Fibroblast of lung (primary cell): Measurements from ENCODE around the gene STMN3.

Experiments
- CTCF ChIP-seq, 2 donors: IDR thresholded peaks in 1 of 2; conservative IDR thresholded peaks in 1 of 2; 1 replicate in 1 of 2; 2 replicates in 1 of 2; pipeline ENCODE4 v1.5.1; 2011 to 2012; ENCODE audit warnings: low read length in 2 of 2, control low read depth in 1 of 2, inconsistent platforms in 1 of 2, low read depth in 1 of 2, mild to moderate bottlenecking in 1 of 2
- EZH2 ChIP-seq: IDR thresholded peaks from 2 replicates; pipeline ENCODE4 v1.5.1; 2012; ENCODE audit warnings: low read length, control low read depth, mild to moderate bottlenecking; ENCODE audit errors: missing control alignments

- no peak for TF ChIP-seq CTCF (conservative IDR thresholded peaks at IDR 0.05 in 1 of 2, IDR thresholded peaks at IDR 0.05 in 1 of 2; ENCODE audit: low read depth in 1 of 2, low read length in 2 of 2)
- TF ChIP-seq EZH2: no peak
Measured at GRCh38 chr20:63611646-63612045, 41.6 kb downstream of the STMN3 start.
